SK-N-DZ (cell line): ENCODE results near the gene CRTC2.

Source experiments
- DNase-seq: peaks from one replicate; pipeline ENCODE4 v3.0.0-alpha.2; 2015; ENCODE audit warnings: low spot score

The CRTC2 gene

DNA sequence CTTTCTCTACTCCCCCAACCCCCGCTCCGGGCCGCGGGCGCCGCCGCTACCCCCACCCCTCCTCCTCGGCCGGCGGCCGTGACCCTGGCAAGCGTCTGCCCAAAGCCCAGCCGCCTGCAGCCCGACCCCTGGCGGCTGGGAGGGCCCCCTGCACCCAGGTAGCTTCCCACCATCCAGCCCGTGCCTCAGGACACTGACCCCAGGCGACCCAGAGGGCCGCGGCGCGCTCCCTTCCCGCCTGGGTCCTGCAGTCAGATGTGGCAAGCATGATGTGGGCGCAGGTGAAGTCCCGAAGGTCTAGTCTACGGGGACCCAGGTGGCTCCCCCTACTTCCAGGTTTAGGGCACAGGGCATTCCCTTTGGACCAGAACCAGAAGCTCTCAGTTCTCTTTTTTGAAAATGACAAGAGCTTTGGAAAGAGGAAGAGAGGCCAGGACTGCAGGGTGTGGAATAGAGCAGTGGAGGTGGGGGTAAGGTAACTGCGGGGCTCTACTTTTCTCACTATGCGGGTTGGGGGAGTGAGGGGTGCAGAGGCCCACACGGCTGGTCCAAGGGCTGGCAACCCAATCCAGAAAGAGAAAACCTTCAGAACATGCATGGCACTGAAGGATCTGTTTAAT is 11.7 kb downstream of the CRTC2 start, which contains the start of gene DENND4B:
Gene DENND4B, minus strand, starts transcription at position 97 of the 620 bp plus-strand sequence. CDS start 2,344 bp downstream, outside the sequence.
- DNase-seq: peak; percentile 88

- no peak for DNase-seq
Observed at GRCh38 chr1:153945795-153946621, 12.4 kb downstream of the CRTC2 start.

- DNase-seq: no peak
Observed at GRCh38 chr1:153945131-153945794, 13.1 kb downstream of the CRTC2 start.

GRCh38 chr1:153944827-153945117 is 13.6 kb downstream of the CRTC2 start:
- DNase-seq: no peak

GRCh38 chr1:153944005-153944826 is 14.2 kb downstream of the CRTC2 start:
- no peak for DNase-seq

DNA sequence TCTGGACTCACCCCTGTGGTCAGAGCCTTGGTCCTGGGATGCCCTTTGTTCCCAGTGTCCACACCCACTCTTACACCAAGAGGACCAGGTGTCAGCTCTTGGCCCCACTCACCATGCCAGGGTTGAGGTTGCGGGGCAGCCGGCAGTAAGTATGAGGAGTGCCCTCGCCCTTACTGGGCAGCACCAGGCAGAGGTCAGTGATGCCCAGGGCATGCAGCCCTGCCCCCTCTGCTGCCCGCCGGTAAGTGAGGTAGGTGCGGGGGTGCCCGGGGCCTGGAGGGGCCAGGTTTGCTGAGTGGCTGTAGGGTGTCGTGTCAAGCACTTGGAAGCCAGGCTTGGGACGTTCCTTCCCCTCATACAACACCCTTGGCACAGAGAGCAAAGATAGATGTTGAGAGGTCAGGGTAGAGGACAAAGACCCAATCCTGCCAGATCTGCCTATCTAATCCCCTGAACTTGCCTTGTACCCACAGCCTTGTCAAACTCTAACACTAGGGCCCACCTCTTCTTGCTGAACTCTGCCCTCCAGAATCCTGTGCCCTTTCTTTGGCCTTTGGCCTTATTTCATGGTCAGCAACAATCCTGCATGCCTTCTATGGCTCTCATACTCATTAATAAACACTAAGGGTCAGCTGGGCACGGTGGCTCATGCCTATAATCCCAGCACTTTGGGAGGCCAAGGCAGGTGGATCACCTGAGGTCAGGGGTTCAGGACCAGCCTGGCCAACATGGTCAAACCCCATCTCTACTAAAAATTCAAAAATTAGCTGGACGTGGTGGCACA is 15.5 kb downstream of the CRTC2 start:
- no peak for DNase-seq

- no peak for DNase-seq
Observed at GRCh38 chr1:153941826-153942725, 16.3 kb downstream of the CRTC2 start.

DNA sequence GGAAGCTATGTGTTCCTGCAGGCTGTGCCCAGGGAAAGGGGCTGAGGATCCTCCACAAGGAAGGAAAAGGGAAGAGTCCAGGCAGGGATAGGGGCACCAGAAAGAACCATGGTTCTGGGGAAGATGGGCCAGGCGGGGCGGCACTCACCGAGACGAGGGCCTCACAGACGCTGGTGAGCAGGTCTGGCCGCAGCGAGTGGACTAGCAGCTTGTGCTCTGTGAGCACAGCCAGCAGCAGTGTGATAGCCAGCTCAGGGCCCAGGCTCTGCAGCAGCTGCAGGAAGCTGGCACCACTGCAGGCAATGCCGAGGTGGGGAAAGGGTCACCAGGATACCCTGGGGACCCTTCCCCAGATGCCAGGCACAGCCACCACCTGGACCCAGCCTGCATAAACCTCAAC is 17.7 kb downstream of the CRTC2 start:
- no peak for DNase-seq

DNA sequence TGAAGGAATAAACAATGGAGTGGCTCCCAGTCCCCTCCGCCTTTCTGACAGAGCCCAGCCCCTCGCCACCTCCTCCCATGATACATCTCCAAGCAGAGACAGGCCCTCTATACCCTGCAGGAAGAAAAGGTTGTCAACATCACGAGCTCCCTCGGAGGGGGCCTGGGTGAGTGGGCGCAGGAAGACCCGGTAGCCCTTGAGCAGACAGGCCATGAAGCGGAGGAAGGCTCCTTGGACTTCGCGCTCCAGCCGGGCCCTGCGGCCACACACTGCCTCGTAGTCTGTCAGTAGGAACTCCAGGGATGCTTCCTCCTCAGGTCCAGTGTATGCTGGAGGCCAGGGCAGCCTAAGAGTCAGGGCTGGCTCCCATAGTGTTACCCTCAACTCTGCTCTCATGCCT is 18.9 kb downstream of the CRTC2 start:
- no peak for DNase-seq

DNA sequence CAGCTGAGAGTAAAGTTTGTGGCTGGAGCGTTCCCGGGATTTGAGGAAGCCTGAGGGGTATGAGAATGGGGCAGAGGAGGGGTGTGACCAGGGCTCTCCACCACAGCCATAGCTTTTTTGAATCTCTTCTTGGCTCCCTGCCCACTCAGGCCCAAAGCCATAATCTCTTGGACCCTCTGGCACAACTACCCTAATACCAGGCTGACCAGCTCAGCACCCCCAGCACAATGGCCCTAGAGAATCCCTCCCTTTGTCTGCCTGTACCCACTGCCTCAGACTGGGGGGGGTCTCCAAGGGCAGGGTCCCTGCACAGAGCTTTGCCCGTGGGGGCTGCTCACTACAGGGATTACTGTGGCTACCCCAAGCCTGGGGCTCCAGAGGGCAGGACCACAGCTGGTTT is 19.4 kb downstream of the CRTC2 start:
- no peak for DNase-seq

GRCh38 chr1:153937331-153937730 is 21.1 kb downstream of the CRTC2 start:
- DNase-seq: no peak

- no peak for DNase-seq
Observed at GRCh38 chr1:153936011-153936802, 22.2 kb downstream of the CRTC2 start.

DNA sequence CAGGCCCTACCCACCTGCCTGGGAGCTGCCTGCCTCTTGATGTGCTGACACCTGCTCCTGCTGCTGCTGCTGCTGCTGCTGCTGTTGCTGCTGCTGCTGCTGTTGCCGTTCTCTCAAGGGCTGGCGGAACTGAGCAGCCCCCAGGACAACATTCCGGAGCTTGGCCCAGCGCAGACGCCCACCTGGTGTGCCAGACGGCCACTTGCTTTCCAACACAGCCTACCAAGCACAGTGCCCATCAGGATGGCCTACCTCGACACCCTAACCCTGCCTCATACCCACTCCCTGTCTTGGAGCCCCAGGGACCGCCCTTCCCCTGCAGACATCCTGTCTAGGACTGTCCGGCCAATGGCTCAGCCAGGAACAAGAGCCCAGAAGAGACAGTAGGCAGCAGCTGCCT is 23.7 kb downstream of the CRTC2 start:
- DNase-seq: no peak

DNA sequence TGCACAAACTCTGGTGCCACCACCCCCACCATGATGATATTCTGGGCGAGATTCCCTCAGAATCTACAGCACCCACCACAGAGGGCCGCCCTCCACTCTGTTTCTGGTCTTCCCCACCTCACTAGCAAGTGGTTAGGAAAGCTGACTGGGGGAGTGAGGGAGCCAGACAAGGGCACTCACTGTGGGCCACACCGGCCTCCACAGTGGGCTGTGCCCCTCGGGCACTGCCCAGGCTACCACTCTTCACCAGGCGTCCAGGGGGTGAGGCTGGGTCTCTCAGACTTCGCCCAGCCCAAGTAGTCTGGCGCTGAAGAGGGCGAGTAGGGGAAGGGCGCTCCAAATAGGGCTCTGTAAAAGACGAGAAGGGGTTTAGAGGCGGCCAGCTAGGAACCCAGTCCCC is 24.5 kb downstream of the CRTC2 start:
- DNase-seq: no peak

- DNase-seq: no peak
Observed at GRCh38 chr1:153933430-153933829, 25.0 kb downstream of the CRTC2 start.

DNA sequence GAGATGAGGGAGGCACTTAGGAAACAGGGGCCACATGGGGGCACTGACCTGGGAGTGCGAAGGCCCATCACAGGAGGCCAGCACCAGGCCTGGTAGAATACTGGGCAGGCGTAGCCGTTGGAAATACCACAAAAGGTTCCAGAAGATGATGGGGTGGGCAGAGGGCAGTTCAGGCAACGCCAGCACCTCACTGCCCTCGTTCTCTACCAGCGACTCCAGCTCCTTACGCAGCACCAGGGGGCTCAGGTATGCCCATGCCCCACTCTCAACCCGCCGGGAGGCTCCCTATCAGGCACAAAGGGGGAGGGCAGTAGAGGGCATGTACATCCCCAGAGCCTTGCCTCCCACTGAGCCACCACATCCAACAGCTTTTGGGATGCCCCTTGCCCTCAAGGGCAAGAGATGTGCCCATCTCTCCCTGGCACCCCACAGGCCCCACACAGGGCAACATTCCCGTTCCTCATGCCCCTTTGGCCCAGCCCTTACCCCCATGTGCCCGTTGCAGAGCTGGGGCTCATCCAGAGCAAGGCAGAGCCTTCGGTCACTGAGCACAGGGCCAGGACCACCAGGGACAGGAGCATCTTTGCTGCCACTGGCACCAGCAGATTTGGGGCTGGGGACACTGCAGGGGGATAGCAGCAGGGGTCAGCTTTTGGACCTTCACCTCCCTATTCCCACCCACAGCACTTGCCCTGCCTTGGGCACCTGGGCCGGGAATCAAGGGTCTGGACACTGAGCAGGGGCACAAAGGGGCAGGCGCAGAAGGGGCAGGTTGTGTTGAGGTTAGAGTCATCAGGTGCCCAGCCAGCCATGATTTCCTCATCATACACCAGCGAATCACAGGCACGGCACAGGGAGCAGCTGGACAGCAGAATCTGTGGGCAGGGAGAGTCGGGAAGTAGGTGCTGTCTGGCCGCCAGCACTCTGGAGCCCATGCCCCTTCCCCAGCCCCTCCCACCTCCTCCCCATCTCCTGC is 26.0 kb downstream of the CRTC2 start:
- no peak for DNase-seq

DNA sequence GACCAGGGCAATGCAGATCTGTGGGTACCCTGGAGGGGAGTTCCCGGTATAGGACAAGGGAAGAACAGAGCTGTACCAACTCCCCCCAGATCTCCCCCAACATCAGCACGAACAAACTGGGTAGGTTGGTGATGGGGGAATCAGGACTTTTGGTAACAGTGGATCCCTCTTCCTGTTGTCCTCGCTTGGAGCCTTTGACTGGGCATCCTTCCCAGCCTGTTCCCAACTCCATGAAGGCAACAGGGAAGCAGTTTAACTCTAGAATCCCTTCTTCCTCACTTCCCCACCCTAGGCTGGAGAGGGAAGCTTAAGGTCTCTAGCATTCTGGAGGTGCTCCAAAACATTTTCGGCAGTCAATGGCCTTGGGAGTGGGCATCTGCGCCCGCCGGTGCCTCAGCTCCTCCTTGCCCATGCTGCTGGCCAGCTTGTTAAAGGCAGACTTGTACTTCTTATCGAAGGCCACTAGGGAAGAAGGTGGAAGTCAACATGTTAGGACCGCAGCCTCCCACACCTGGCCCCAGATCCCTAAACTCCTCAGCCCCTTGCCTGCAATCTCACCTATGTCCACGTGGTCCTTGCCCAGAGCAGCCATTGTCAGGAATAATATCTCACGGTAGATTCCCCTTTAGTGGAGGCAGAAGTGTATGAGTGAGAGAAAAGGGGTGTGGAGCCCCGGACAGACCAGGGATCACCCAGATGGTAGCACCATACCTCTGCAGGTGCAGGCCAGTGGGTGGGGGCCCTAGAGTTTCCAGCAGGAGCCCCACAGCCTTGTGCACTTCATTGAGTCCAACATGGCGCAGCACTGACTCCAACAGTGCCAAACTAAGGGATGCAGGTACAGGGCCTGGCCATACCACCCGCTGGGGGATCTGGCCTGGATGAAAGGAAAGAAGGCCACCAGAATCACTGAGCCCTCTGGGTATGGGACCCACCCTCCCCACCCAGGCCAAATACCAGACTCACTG is 28.1 kb downstream of the CRTC2 start:
- DNase-seq: no peak
